ENCODE data around the gene CCND1.

Gene CCND1

DNA sequence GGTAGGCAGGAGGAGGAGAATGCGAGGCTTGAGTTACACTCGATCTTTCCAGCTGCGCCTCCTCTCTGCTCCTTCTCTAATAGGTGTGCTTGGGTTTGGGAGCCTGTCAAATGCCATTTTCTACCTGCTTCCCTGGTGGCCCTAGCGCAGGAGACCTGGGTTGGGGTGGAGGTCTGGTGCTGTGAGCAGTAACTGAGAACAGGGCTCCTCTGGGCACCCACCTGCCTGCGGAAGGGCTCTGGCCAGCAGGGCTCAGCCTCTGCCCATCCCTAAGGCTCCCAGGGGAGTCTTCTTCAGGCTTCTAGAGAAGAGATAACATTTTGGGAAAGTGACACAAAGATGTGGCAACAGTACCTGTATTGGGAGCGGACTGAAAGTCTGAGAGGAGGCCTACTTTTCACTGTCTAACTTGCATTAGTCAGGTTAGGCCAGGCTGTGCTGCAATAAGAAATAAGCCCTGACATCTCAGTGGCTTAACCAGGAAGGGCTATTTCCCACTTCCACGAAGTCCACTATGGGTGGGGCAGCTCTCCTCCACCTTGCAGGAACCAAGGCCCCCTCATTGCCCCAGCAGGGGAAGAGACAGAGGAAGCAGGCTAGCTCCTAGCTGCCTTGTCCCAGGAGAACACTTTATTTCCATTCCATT, 41.8 kb downstream of the CCND1 start:
- no peaks in the 10 kb centered on the region for H3K9me3 ChIP-seq (ENCODE audit: control insufficient read depth, insufficient read depth, low read length)
- H3K79me2 ChIP-seq (ENCODE audit: control insufficient read depth, low read length), result no peaks in the 10 kb centered on the region
- no peaks in the 10 kb centered on the region for H3F3A ChIP-seq (ENCODE audit: control insufficient read depth, insufficient read depth)
- H3K4me3 ChIP-seq (ENCODE audit: low read length), result no peak overlapping the region
- no peak overlapping the region for H3K27ac ChIP-seq (ENCODE audit: low read depth, low read length)
- H3K4me1 ChIP-seq (ENCODE audit: control insufficient read depth, low read length), result no peaks in the 10 kb centered on the region
- H3K9me2 ChIP-seq (replicated peaks; ENCODE audit: control insufficient read depth, low read length), result no peaks in the 10 kb centered on the region
- H4K20me1 ChIP-seq (ENCODE audit: control insufficient read depth, insufficient read depth, low read depth, low read length), result no peaks in the 10 kb centered on the region
- H3K27me3 ChIP-seq (ENCODE audit: control insufficient read depth, low read length), result peaks cover 8% of the 10 kb centered on the region; the same call in 1 of the 2 replicates
- TF ChIP-seq, protein P1, sequence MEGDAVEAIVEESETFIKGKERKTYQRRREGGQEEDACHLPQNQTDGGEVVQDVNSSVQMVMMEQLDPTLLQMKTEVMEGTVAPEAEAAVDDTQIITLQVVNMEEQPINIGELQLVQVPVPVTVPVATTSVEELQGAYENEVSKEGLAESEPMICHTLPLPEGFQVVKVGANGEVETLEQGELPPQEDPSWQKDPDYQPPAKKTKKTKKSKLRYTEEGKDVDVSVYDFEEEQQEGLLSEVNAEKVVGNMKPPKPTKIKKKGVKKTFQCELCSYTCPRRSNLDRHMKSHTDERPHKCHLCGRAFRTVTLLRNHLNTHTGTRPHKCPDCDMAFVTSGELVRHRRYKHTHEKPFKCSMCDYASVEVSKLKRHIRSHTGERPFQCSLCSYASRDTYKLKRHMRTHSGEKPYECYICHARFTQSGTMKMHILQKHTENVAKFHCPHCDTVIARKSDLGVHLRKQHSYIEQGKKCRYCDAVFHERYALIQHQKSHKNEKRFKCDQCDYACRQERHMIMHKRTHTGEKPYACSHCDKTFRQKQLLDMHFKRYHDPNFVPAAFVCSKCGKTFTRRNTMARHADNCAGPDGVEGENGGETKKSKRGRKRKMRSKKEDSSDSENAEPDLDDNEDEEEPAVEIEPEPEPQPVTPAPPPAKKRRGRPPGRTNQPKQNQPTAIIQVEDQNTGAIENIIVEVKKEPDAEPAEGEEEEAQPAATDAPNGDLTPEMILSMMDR (IDR thresholded peaks at IDR 0.05; ENCODE audit: low read depth, low read length, poor library complexity, severe bottlenecking), result no peak
- no peak for TF ChIP-seq EZH2phosphoT487 (IDR thresholded peaks at IDR 0.05; ENCODE audit: borderline replicate concordance, low read length)
- H3K36me3 ChIP-seq (ENCODE audit: control insufficient read depth, low read length), result no peaks in the 10 kb centered on the region
- no peak overlapping the region for H3K4me2 ChIP-seq (ENCODE audit: low read length)

DNA sequence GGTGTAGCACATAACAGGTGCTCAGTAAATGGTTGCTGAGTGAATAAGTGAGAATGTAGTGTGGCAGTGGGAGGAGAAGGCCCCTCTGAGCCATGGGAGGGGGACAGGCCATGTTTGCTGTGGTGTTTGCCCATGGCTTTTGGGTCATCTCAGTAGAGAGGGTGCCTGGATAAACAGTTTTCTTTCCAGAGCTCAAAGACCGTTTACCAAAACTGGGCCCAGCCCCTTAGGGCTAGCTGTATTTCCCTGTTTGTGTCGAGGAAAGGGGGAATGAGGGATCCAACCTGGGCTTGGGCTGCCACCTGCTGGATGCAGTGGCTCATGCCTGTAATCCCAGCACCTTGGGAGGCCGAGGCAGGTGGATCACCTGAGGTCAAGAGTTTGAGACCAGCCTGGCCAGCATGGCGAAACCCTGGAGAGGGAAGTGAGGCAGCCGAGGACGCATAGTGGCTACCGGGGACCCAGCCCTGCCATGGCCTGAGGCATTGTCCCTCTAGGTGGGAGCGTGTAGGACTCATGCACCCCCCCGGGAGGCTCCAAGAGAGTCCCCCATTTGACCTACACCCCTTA, 42.9 kb downstream of the CCND1 start:
- TF ChIP-seq, protein P1 (IDR thresholded peaks at IDR 0.05; ENCODE audit: low read depth, low read length, poor library complexity, severe bottlenecking), result peak; percentile 40
- no peak for TF ChIP-seq EZH2phosphoT487 (IDR thresholded peaks at IDR 0.05; ENCODE audit: borderline replicate concordance, low read length)
- no peak overlapping the region for H3K4me3 ChIP-seq (ENCODE audit: low read length)
- H3K27me3 ChIP-seq (ENCODE audit: control insufficient read depth, low read length), result peaks cover 6% of the 10 kb centered on the region
- H3K9me3 ChIP-seq (ENCODE audit: control insufficient read depth, insufficient read depth, low read length), result no peaks in the 10 kb centered on the region
- H3K27ac ChIP-seq (ENCODE audit: low read depth, low read length), result no peak overlapping the region
- no peak overlapping the region for H3K4me2 ChIP-seq (ENCODE audit: low read length)
- no peaks in the 10 kb centered on the region for H4K20me1 ChIP-seq (ENCODE audit: control insufficient read depth, insufficient read depth, low read depth, low read length)
- H3F3A ChIP-seq (ENCODE audit: control insufficient read depth, insufficient read depth), result no peaks in the 10 kb centered on the region
- no peaks in the 10 kb centered on the region for H3K9me2 ChIP-seq (replicated peaks; ENCODE audit: control insufficient read depth, low read length)
- H3K36me3 ChIP-seq (ENCODE audit: control insufficient read depth, low read length), result no peaks in the 10 kb centered on the region
- no peaks in the 10 kb centered on the region for H3K79me2 ChIP-seq (ENCODE audit: control insufficient read depth, low read length)
- no peaks in the 10 kb centered on the region for H3K4me1 ChIP-seq (ENCODE audit: control insufficient read depth, low read length)

DNA sequence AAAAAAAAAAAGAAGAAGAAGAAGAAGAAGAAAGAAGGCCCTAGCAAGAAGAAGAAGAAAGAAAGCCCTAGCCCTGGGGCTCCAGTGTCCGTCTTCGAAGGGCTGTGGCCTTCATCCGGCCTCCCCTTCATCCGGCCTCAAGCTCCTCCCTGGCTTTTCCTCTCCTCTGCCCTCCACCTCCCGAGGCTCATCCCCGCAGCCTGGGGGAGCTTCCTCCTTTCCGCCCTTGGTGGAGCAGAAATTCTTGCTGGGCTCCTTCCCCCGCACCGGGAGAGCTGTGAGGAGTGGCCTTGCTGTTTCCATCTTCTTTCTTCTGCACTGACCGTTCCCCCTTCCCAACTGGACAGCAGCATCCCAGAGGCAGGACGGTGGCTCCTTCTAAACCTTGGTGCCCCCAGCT, 43.7 kb downstream of the CCND1 start:
- Histone ChIP-seq H3K4me2 (ENCODE audit: low read length) (no peak overlapping the region), H3K4me1 (ENCODE audit: control insufficient read depth, low read length) (no peaks in the 10 kb centered on the region), H3K36me3 (ENCODE audit: control insufficient read depth, low read length) (no peaks in the 10 kb centered on the region), H4K20me1 (ENCODE audit: control insufficient read depth, insufficient read depth, low read depth, low read length) (no peaks in the 10 kb centered on the region), H3K9me2 (replicated peaks; ENCODE audit: control insufficient read depth, low read length) (no peaks in the 10 kb centered on the region), H3K79me2 (ENCODE audit: control insufficient read depth, low read length) (no peaks in the 10 kb centered on the region), H3K4me3 (ENCODE audit: low read length) (no peak overlapping the region), H3K27ac (ENCODE audit: low read depth, low read length) (no peak overlapping the region), H3F3A (ENCODE audit: control insufficient read depth, insufficient read depth) (no peaks in the 10 kb centered on the region), H3K9me3 (ENCODE audit: control insufficient read depth, insufficient read depth, low read length) (no peaks in the 10 kb centered on the region), H3K27me3 (ENCODE audit: control insufficient read depth, low read length) (peaks cover 3% of the 10 kb centered on the region)
- TF ChIP-seq, protein P1 (IDR thresholded peaks at IDR 0.05; ENCODE audit: low read depth, low read length, poor library complexity, severe bottlenecking), result no peak
- no peak for TF ChIP-seq EZH2phosphoT487 (IDR thresholded peaks at IDR 0.05; ENCODE audit: borderline replicate concordance, low read length)

Data from DOHH2 (cell line).